Effector memory CD4-positive, alpha-beta T cell (primary cell): ENCODE data around the gene YPEL5.
"Not testable (repeated sequence)": the region's sequence is repeated elsewhere in the genome, so short reads cannot be mapped to it uniquely, and the experiment has no call there.

Source experiments
- DNase-seq, 3 donors: peaks; one replicate each; pipeline ENCODE4 v3.0.0-alpha.2; 2020
- H3K27ac ChIP-seq: 2 replicates; pipeline ENCODE4 v1.7.0; 2013; ENCODE audit warnings: mild to moderate bottlenecking, low read length, moderate library complexity; ENCODE audit not compliant: insufficient read depth, poor library complexity, severe bottlenecking
- H3K27me3 ChIP-seq: replicated peaks from 2 replicates; pipeline ENCODE4 v1.7.0; 2013; ENCODE audit warnings: mild to moderate bottlenecking, low read length; ENCODE audit not compliant: insufficient read depth, control insufficient read depth, poor library complexity, severe bottlenecking
- H3K36me3 ChIP-seq: 2 replicates; pipeline ENCODE4 v1.7.0; 2013; ENCODE audit warnings: mild to moderate bottlenecking, low read length, moderate library complexity; ENCODE audit not compliant: control insufficient read depth, insufficient read depth
- H3K4me1 ChIP-seq: 2 replicates; pipeline ENCODE4 v1.7.0; 2013; ENCODE audit warnings: low read length, mild to moderate bottlenecking; ENCODE audit not compliant: control insufficient read depth, insufficient read depth, poor library complexity, severe bottlenecking
- H3K4me3 ChIP-seq: 2 replicates; pipeline ENCODE4 v1.7.0; 2013; ENCODE audit warnings: low read length, low read depth, mild to moderate bottlenecking; ENCODE audit not compliant: insufficient read depth, poor library complexity, severe bottlenecking
- H3K9me3 ChIP-seq: 2 replicates; pipeline ENCODE4 v1.7.0; 2013; ENCODE audit warnings: mild to moderate bottlenecking, low read length, moderate library complexity; ENCODE audit not compliant: control insufficient read depth

YPEL5 gene

GRCh38 chr2:30110773-30111172 lies 36.0 kb upstream of the YPEL5 start:
- H3K4me1 ChIP-seq = no peaks in the 10 kb centered on the region
- no peak for DNase-seq
- H3K36me3 ChIP-seq = no peaks in the 10 kb centered on the region

GRCh38 chr2:30111186-30111585 lies 35.6 kb upstream of the YPEL5 start:
- not testable (repeated sequence) for H3K27ac ChIP-seq, H3K36me3 ChIP-seq, H3K27me3 ChIP-seq, DNase-seq, H3K4me1 ChIP-seq, H3K9me3 ChIP-seq, H3K4me3 ChIP-seq

More at GRCh38 chr2:30110773-30111172, 36.0 kb upstream of the YPEL5 start:
- H3K27ac ChIP-seq = no peak overlapping the region
- no peaks in the 10 kb centered on the region for H3K27me3 ChIP-seq
- H3K9me3 ChIP-seq = no peaks in the 10 kb centered on the region
- no peak overlapping the region for H3K4me3 ChIP-seq

GRCh38 chr2:30112561-30112960 lies 34.2 kb upstream of the YPEL5 start:
- H3K27me3 ChIP-seq = no peaks in the 10 kb centered on the region

DNA sequence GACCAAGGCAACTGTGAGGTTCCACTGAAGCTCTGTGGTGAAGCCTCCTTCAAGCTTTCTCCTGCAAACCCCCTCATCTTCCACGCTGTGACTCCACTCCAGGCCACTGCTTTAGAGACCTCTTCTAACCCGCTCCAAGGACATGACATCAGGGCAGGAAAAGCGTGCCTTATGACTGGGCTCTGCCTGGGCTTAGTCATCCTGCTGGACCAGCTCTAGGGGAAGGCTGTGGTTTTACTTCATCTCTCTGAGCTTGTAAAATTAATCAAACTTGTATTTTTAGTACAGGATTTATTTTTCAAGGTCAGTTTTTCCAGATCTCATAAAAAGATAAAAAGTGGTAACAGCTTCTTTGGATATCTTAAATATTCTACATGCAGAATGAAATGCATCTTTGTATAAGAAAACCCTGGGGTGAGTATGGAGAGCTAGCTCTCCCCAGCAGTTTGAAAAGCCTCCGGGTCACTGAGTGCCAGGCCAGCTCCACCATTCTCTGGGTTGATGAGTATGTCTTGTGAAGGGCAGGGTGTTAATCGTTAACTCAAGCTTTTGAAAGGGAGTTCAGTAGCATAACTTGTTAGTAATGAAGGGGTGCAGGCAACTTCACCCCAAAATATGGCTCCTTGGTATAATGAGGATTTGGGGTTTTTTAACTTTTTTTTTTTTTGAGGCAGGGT lies 33.1 kb upstream of the YPEL5 start:
- H3K27ac ChIP-seq = no peak overlapping the region
- H3K27me3 ChIP-seq = no peaks in the 10 kb centered on the region
- no peaks in the 10 kb centered on the region for H3K4me1 ChIP-seq
- no peak overlapping the region for H3K4me3 ChIP-seq
- no peak for DNase-seq
- H3K36me3 ChIP-seq = no peaks in the 10 kb centered on the region
- no peaks in the 10 kb centered on the region for H3K9me3 ChIP-seq

More at GRCh38 chr2:30112561-30112960, 34.2 kb upstream of the YPEL5 start:
- H3K4me3 ChIP-seq = no peak overlapping the region
- no peaks in the 10 kb centered on the region for H3K9me3 ChIP-seq
- no peaks in the 10 kb centered on the region for H3K4me1 ChIP-seq
- DNase-seq = no peak
- no peaks in the 10 kb centered on the region for H3K36me3 ChIP-seq
- H3K27ac ChIP-seq = no peak overlapping the region

GRCh38 chr2:30115141-30115980 lies 31.4 kb upstream of the YPEL5 start:
- no peaks in the 10 kb centered on the region for H3K9me3 ChIP-seq
- no peak overlapping the region for H3K4me3 ChIP-seq
- no peaks in the 10 kb centered on the region for H3K4me1 ChIP-seq
- DNase-seq = peak; percentile 11 to 39 (median 22)
- no peak overlapping the region for H3K27ac ChIP-seq
- no peaks in the 10 kb centered on the region for H3K27me3 ChIP-seq
- no peaks in the 10 kb centered on the region for H3K36me3 ChIP-seq

- no peak for DNase-seq
- Histone ChIP-seq H3K27ac (no peak overlapping the region), H3K4me3 (no peak overlapping the region), H3K27me3 (no peaks in the 10 kb centered on the region), H3K4me1 (no peaks in the 10 kb centered on the region), H3K36me3 (no peaks in the 10 kb centered on the region), H3K9me3 (no peaks in the 10 kb centered on the region)
These were observed 30.9 kb upstream of the YPEL5 start for GRCh38 chr2:30115981-30116285.

DNA sequence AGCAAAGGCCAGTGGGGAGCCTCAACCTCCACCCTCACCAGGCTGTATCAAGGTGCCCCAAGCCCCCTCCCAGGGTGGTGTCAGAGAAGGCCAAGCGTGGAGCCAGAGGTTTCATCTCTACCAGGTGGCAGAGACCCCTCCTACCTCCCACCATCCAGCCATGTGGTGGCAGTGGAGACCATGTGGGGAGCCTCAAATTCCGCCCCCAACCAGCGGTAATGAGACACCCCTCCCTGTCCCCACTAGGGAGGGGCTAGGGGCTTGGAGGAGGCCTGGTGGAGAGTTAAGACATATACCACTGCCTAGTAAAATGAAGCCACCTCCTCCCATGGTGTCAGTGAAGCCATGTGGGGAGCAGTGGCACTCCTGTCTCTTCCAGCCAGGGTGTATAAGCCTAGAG lies 24.4 kb upstream of the YPEL5 start:
- Histone ChIP-seq H3K4me1 (no peaks in the 10 kb centered on the region), H3K27ac (no peak overlapping the region), H3K36me3 (no peaks in the 10 kb centered on the region), H3K9me3 (no peaks in the 10 kb centered on the region), H3K27me3 (peaks cover 6% of the 10 kb centered on the region), H3K4me3 (no peak overlapping the region)
- no peak for DNase-seq

- peaks cover 5% of the 10 kb centered on the region for H3K27me3 ChIP-seq
- H3K36me3 ChIP-seq = no peaks in the 10 kb centered on the region
- H3K4me3 ChIP-seq = no peak overlapping the region
- no peak for DNase-seq
- no peaks in the 10 kb centered on the region for H3K9me3 ChIP-seq
- H3K27ac ChIP-seq = no peak overlapping the region
- no peaks in the 10 kb centered on the region for H3K4me1 ChIP-seq
These were observed 19.6 kb upstream of the YPEL5 start for GRCh38 chr2:30127016-30127893.

GRCh38 chr2:30134582-30134981 lies 12.2 kb upstream of the YPEL5 start:
- Histone ChIP-seq H3K27ac (no peak overlapping the region), H3K4me1 (no peaks in the 10 kb centered on the region), H3K36me3 (no peaks in the 10 kb centered on the region), H3K4me3 (no peak overlapping the region), H3K9me3 (no peaks in the 10 kb centered on the region), H3K27me3 (no peaks in the 10 kb centered on the region)
- DNase-seq = no peak

GRCh38 chr2:30135541-30135940 lies 11.3 kb upstream of the YPEL5 start:
- Histone ChIP-seq H3K9me3 (no peaks in the 10 kb centered on the region), H3K27me3 (no peaks in the 10 kb centered on the region), H3K36me3 (no peaks in the 10 kb centered on the region), H3K4me3 (no peak overlapping the region), H3K4me1 (no peaks in the 10 kb centered on the region), H3K27ac (no peak overlapping the region)
- DNase-seq = no peak
